Stimulated activated CD4-positive, alpha-beta T cell treated with anti-CD3 and anti-CD28 coated beads, TNF-alpha, amount 100 ng/mL, for 24 hours (primary cell): ENCODE measurements around the gene XYLT1.

Source experiments
- DNase-seq, 3 experiments: peaks; one replicate each; pipeline ENCODE4 v3.0.0-alpha.2; 2020; ENCODE audit warnings: low read depth in 3 of 3

XYLT1 gene

GRCh38 chr16:17372386-17372785 lies 98.4 kb downstream of the XYLT1 start:
- no peak for DNase-seq

GRCh38 chr16:17371299-17371698 lies 99.5 kb downstream of the XYLT1 start:
- DNase-seq, result no peak

- DNase-seq, result no peak
Measured at GRCh38 chr16:17370731-17371285, 100.0 kb downstream of the XYLT1 start.

- DNase-seq, result no peak
Measured at GRCh38 chr16:17370223-17370707, 100.5 kb downstream of the XYLT1 start.

- peak in 2 of 3 experiments; percentile 28 to 47 for DNase-seq
Measured at GRCh38 chr16:17369421-17370222, 101.1 kb downstream of the XYLT1 start.

GRCh38 chr16:17368951-17369350 lies 101.8 kb downstream of the XYLT1 start:
- no peak for DNase-seq

GRCh38 chr16:17368446-17368845 lies 102.3 kb downstream of the XYLT1 start:
- no peak for DNase-seq

GRCh38 chr16:17367923-17368322 lies 102.8 kb downstream of the XYLT1 start:
- DNase-seq, result no peak

GRCh38 chr16:17367036-17367435 lies 103.7 kb downstream of the XYLT1 start:
- no peak for DNase-seq

- DNase-seq, result no peak
Measured at GRCh38 chr16:17366299-17366961, 104.3 kb downstream of the XYLT1 start.

GRCh38 chr16:17365591-17366298 lies 105.0 kb downstream of the XYLT1 start:
- DNase-seq, result no peak

- no peak for DNase-seq
Measured at GRCh38 chr16:17365211-17365541, 105.6 kb downstream of the XYLT1 start.

GRCh38 chr16:17364319-17365210 lies 106.2 kb downstream of the XYLT1 start:
- DNase-seq, result peak in 2 of 3 experiments; percentile 35 to 43

GRCh38 chr16:17362946-17363345 lies 107.8 kb downstream of the XYLT1 start:
- DNase-seq, result no peak

GRCh38 chr16:17362183-17362582 lies 108.6 kb downstream of the XYLT1 start:
- no peak for DNase-seq

GRCh38 chr16:17360693-17361122 lies 110.1 kb downstream of the XYLT1 start:
- DNase-seq, result no peak

GRCh38 chr16:17359788-17360390 lies 110.9 kb downstream of the XYLT1 start:
- peak in 2 of 3 experiments; percentile 25 to 66 for DNase-seq

- DNase-seq, result no peak
Measured at GRCh38 chr16:17358846-17359245, 111.9 kb downstream of the XYLT1 start.

GRCh38 chr16:17358355-17358754 lies 112.4 kb downstream of the XYLT1 start:
- DNase-seq, result no peak

- DNase-seq, result no peak
Measured at GRCh38 chr16:17357307-17358062, 113.3 kb downstream of the XYLT1 start.
